Stimulated activated CD8-positive, alpha-beta memory T cell treated with anti-CD3 and anti-CD28 coated beads, Interleukin-7, amount 100 ng/mL, for 48 hours (primary cell): ENCODE data around the gene ASB6.
"Not testable (repeated sequence)": the region's sequence is repeated elsewhere in the genome, so short reads cannot be mapped to it uniquely, and the experiment has no call there.

Source experiments
- DNase-seq, 2 donors: peaks; one replicate each; pipeline ENCODE4 v3.0.0-alpha.2; 2020; ENCODE audit warnings: low read depth in 1 of 2; ENCODE audit errors: extremely low read depth in 1 of 2

Gene ASB6

GRCh38 chr9:129667850-129668249 is 25.9 kb upstream of the ASB6 start:
- no peak for DNase-seq

- no peak for DNase-seq
These were observed 25.4 kb upstream of the ASB6 start for GRCh38 chr9:129667378-129667777.

GRCh38 chr9:129666575-129666974 is 24.6 kb upstream of the ASB6 start:
- no peak for DNase-seq

- no peak for DNase-seq
These were observed 24.0 kb upstream of the ASB6 start for GRCh38 chr9:129665814-129666520.

- DNase-seq: no peak
These were observed 23.4 kb upstream of the ASB6 start, which contains the start of gene PRRX2 for GRCh38 chr9:129665389-129665775. Gene PRRX2, plus strand, starts transcription at chr9:129665647. Its CDS starts 221 bp downstream, at chr9:129665868.

- DNase-seq: no peak
These were observed 22.9 kb upstream of the ASB6 start for GRCh38 chr9:129664746-129665388.

- not testable (repeated sequence) for DNase-seq
These were observed 20.3 kb upstream of the ASB6 start for GRCh38 chr9:129662239-129662638.

- no peak for DNase-seq
These were observed 19.1 kb upstream of the ASB6 start for GRCh38 chr9:129661029-129661428.

- no peak for DNase-seq
These were observed 14.9 kb upstream of the ASB6 start for GRCh38 chr9:129656795-129657390.

GRCh38 chr9:129655696-129656095 is 13.7 kb upstream of the ASB6 start:
- no peak for DNase-seq

GRCh38 chr9:129655154-129655553 is 13.2 kb upstream of the ASB6 start:
- no peak for DNase-seq

- DNase-seq: no peak
These were observed 12.6 kb upstream of the ASB6 start for GRCh38 chr9:129654554-129655040.

GRCh38 chr9:129653823-129654553 is 12.0 kb upstream of the ASB6 start:
- no peak for DNase-seq

- no peak for DNase-seq
These were observed 8.8 kb upstream of the ASB6 start for GRCh38 chr9:129650680-129651235.

GRCh38 chr9:129649726-129650679 is 8.1 kb upstream of the ASB6 start:
- no peak for DNase-seq

- no peak for DNase-seq
These were observed 6.8 kb upstream of the ASB6 start for GRCh38 chr9:129648764-129649115.

GRCh38 chr9:129648092-129648763 is 6.3 kb upstream of the ASB6 start:
- DNase-seq: no peak

- no peak for DNase-seq
These were observed 5.7 kb upstream of the ASB6 start for GRCh38 chr9:129647635-129648034.

- no peak for DNase-seq
These were observed 4.7 kb upstream of the ASB6 start for GRCh38 chr9:129646654-129647053.
